GM23338 (cell line): Measurements from ENCODE around the gene CUBN. TPM values are rescaled to one million over a fixed set of nuclear protein-coding genes. Genes with fewer than 3 reads are reported as not detected.

Experiments
- CTCF ChIP-seq, 2 experiments: fragments of 200-600 bp in 1 of 2; sonication (generic) in 1 of 2; conservative IDR thresholded peaks; 2 replicates each; pipeline versions ENCODE4 v1.5.1 to v1.6.1; 2016 to 2017; ENCODE audit warnings: antibody characterized with exemption in 2 of 2, low read depth in 2 of 2, mild to moderate bottlenecking in 2 of 2, moderate library complexity in 1 of 2
- EZH2phosphoT487 ChIP-seq: fragments of 200-600 bp; sonication (generic); IDR thresholded peaks from one replicate; pipeline ENCODE4 v1.8.1; 2018; ENCODE audit warnings: antibody characterized with exemption; ENCODE audit not compliant: unreplicated experiment
- NANOG ChIP-seq: IDR thresholded peaks from 2 replicates; pipeline ENCODE4 v1.6.1; 2016; ENCODE audit warnings: antibody characterized with exemption, borderline replicate concordance
- REST ChIP-seq: IDR thresholded peaks from one replicate; pipeline ENCODE4 v1.6.1; 2018; ENCODE audit warnings: antibody characterized with exemption; ENCODE audit not compliant: unreplicated experiment
- STAT1 ChIP-seq: IDR thresholded peaks from one replicate; pipeline ENCODE4 v1.6.1; 2016; ENCODE audit warnings: antibody characterized with exemption; ENCODE audit not compliant: unreplicated experiment
- ZNF114 ChIP-seq: fragments of 250-450 bp; sonication (Bioruptor Pico); IDR thresholded peaks from 2 replicates; pipeline ENCODE4 v1.5.0; 2020; ENCODE audit warnings: mild to moderate bottlenecking, moderate library complexity
- ZNF462 ChIP-seq: fragments of 250-450 bp; sonication (Bioruptor Pico); IDR thresholded peaks from 2 replicates; pipeline ENCODE4 v1.5.0; 2020; ENCODE audit warnings: mild to moderate bottlenecking, moderate library complexity
- polyA plus RNA-seq: library from polyadenylated mRNA; unstranded; fragments of >200 nt; fragmentation: Nextera tagmentation; extraction: Ambion mirVana; gene quantifications from 2 replicates; pipeline ENCODE4 v1.2.1, GENCODE V29; 2016
- total RNA-seq: library from RNA; depleted of rRNA; stranded (reverse); fragments of >200 nt; shearing (Covaris generic); gene quantifications from 2 replicates; pipeline ENCODE4 v1.2.3, GENCODE V29; 2014

Gene CUBN
- total and polyA plus RNA-seq, 2 experiments from 2014 or later = 0.06 to 1.8 TPM

- TF ChIP-seq ZNF462 (CRISPR knock-in tag) (no peak), STAT1 (no peak), EZH2phosphoT487 (no peak), REST (no peak), ZNF114 (CRISPR knock-in tag) (no peak), CTCF (conservative IDR thresholded peaks at IDR 0.05; ENCODE audit: low read depth in 2 of 2) (no peak), NANOG (no peak)
Measured at GRCh38 chr10:16999665-17000451, 129.8 kb downstream of the CUBN start (continued).
